GM21526 (cell line): ENCODE data around the gene ULK1.
"Not testable (repeated sequence)": the region's sequence is repeated elsewhere in the genome, so short reads cannot be mapped to it uniquely, and the experiment has no call there.

Source experiments
- ATAC-seq: cut with Tn5 transposase; IDR thresholded peaks from one replicate; pipeline ENCODE4 v1.9.1; 2021; ENCODE audit warnings: moderate library complexity; ENCODE audit not compliant: unreplicated experiment, low FRiP score

Gene ULK1

DNA sequence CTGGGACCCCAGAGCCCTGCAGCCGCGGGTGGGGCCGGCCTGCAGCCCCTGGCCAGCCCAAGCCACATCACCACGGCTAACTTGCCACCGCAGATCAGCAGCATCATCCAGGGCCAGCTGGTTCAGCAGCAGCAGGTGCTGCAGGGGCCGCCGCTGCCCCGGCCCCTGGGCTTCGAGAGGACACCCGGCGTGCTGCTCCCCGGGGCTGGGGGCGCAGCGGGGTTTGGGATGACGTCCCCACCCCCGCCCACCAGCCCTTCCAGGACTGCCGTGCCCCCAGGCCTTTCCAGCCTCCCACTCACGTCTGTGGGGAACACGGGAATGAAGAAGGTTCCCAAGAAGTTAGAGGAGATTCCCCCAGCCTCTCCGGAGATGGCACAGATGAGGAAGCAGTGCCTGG is 66.9 kb downstream of the ULK1 start:
- ATAC-seq, result not testable (repeated sequence)

DNA sequence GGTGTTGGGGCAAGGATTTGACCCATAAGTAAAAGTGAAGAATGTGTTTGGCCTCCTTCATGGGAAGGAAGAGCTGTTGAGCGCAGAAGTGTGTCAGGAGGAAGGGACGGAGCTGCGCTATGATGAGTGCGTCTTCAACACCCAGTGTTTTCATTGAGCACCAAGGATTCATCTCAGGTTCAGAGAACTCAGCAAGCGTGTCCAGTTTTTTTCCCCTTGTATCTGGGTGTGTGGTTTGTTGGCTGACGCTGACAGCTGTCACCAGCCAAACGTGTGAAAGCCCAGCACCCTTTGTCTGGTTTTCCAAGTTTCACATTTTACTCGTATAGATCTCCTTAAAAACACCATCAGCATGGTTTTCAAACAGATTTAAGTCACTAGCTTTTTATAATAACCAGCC is 67.6 kb downstream of the ULK1 start:
- ATAC-seq, result no peak

DNA sequence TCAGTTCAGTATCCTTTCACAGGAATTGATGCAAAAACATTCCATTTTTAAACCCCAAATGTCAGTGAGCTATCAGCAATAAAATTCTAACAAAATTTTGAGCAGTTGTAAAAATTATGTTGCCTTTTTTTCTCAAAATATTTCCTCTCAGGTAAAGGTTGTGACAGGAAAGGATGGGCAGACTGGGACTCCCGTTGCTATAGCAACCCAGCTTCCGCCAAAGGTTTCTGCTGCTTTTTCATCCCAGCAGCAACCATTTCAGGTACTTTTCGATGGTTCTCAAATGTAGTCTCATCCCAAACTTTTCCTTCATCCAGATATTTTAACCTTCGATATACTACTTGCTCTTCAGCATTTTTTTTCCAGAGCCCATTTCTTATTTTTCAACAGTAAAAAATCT is 69.0 kb downstream of the ULK1 start:
- ATAC-seq, result no peak

DNA sequence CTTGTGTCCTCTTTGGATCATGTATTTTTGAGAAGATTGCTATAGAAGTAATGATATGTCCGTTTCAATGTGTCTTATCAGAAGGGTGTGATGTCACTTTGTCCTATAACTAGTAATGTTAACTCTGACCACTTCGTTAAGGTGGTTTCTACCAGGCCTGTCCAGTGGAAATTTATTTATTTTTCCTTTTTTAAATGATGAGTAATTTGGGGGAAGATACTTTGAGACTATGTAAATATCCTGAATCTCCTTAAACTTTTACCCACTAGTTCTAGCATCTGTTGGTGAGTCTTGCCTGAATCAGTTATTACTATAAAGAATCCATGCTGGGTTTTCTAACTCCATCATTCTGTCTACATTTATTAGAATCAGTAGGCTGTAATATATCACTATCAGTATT is 70.7 kb downstream of the ULK1 start:
- ATAC-seq, result no peak

DNA sequence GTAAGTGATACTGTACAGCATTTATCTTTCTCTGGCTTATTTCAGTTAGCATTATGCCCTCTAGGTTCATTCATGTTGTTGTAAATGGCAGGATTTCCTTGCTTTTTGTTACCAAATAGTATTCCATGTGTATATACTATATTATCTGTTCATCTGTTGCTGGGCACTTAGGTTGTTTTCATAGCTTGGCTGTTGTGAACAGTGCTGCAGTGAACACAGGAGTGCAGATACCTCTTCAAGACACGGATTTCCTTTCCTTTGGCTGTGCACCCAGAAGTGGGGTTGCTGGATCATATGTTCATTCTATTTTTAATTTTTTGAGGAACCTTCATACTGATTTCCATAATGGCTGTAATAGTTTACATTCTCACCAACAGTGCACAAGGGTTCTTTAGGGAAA is 76.8 kb downstream of the ULK1 start:
- no peak for ATAC-seq
